NB4 (cell line): ENCODE data around the gene EFCAB10.
A peak's percentile ranks its signal among the peaks of the same experiment; 100 is the strongest.

Experiments
- DNase-seq: peaks from one replicate; pipeline ENCODE4 v3.0.0; 2010; ENCODE audit warnings: low read depth
- H3K4me3 ChIP-seq: one replicate; pipeline ENCODE4 v1.5.1; 2011; ENCODE audit warnings: mild to moderate bottlenecking, low read depth, low read length, moderate library complexity
- CTCF ChIP-seq: IDR thresholded peaks from one replicate; pipeline ENCODE4 v1.5.1; 2012; ENCODE audit warnings: low read depth, low read length
- MYC ChIP-seq: IDR thresholded peaks from 2 replicates; pipeline ENCODE4 v1.6.1; 2011; ENCODE audit warnings: low read depth, low read length
- POLR2A ChIP-seq: IDR thresholded peaks from 2 replicates; pipeline ENCODE4 v1.6.1; 2011; ENCODE audit warnings: mild to moderate bottlenecking; ENCODE audit not compliant: insufficient read length; ENCODE audit errors: extremely low read depth
- TF ChIP-seq, protein P1 (sequence below): IDR thresholded peaks from 2 replicates; pipeline ENCODE4 v1.6.1; 2011; ENCODE audit warnings: low read depth, low read length

Gene EFCAB10

GRCh38 chr7:105590793-105591192, 9.5 kb upstream of the EFCAB10 start:
- no peak overlapping the region for H3K4me3 ChIP-seq
- DNase-seq, result no peak
- no peak for TF ChIP-seq POLR2A
- TF ChIP-seq, protein P1, sequence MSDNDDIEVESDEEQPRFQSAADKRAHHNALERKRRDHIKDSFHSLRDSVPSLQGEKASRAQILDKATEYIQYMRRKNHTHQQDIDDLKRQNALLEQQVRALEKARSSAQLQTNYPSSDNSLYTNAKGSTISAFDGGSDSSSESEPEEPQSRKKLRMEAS, result no peak
- TF ChIP-seq CTCF, result no peak
- TF ChIP-seq MYC, result no peak

GRCh38 chr7:105589356-105590077, 8.2 kb upstream of the EFCAB10 start:
- TF ChIP-seq CTCF, result peak; percentile 89
- TF ChIP-seq MYC, result no peak
- TF ChIP-seq, protein P1, result peak; percentile 60; the same call in 1 of the 2 replicates
- TF ChIP-seq POLR2A, result no peak
- H3K4me3 ChIP-seq, result no peak overlapping the region

GRCh38 chr7:105587909-105588635, 6.8 kb upstream of the EFCAB10 start:
- TF ChIP-seq, protein P1, result no peak
- no peak for TF ChIP-seq POLR2A
- TF ChIP-seq CTCF, result no peak
- TF ChIP-seq MYC, result no peak
- peak; percentile 48 for DNase-seq
- no peak overlapping the region for H3K4me3 ChIP-seq

More at GRCh38 chr7:105589356-105590077, 8.2 kb upstream of the EFCAB10 start:
- peak; percentile 82 for DNase-seq

DNA sequence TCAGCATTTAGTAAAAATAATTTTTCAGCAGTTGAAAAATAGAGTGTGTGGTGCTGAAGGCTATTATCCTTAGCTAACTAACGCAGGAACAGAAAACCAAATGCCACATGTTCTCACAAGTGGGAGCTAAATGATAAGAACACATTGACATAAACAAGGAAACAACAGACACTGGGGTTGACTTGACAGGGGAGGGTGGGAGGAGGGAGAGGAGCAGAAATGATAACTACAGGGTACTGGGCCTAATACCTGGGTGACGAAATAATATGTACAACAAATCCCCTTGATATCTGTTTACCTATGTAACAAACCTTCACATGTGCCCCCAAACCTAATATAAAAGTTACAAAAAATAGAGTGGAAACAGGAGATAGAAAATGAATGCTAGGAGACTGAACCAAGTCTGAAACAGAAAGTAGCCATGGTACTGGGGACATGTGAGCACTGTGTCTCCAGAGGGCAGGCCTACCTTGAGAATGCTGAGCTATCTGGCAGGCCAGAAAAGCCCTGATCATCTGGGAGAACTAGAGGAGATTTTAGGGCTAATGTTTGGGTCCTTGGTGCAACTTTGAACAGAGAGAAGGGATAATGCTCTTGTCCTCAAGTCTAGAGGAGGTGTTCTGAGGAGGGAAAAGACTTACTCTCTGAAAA, 4.7 kb upstream of the EFCAB10 start:
- H3K4me3 ChIP-seq, result no peak overlapping the region
- DNase-seq, result no peak
- TF ChIP-seq POLR2A, result no peak
- TF ChIP-seq CTCF, result no peak
- TF ChIP-seq MYC, result no peak
- TF ChIP-seq, protein P1, result no peak

GRCh38 chr7:105584165-105584564, 2.9 kb upstream of the EFCAB10 start:
- no peak overlapping the region for H3K4me3 ChIP-seq
- TF ChIP-seq MYC (no peak), POLR2A (no peak), CTCF (no peak)
- TF ChIP-seq, protein P1, result no peak
- DNase-seq, result no peak
